Measurements from ENCODE around the gene TMUB2.
"Not testable (repeated sequence)": the region's sequence is repeated elsewhere in the genome, so short reads cannot be mapped to it uniquely, and the experiment has no call there.

Gene TMUB2

DNA sequence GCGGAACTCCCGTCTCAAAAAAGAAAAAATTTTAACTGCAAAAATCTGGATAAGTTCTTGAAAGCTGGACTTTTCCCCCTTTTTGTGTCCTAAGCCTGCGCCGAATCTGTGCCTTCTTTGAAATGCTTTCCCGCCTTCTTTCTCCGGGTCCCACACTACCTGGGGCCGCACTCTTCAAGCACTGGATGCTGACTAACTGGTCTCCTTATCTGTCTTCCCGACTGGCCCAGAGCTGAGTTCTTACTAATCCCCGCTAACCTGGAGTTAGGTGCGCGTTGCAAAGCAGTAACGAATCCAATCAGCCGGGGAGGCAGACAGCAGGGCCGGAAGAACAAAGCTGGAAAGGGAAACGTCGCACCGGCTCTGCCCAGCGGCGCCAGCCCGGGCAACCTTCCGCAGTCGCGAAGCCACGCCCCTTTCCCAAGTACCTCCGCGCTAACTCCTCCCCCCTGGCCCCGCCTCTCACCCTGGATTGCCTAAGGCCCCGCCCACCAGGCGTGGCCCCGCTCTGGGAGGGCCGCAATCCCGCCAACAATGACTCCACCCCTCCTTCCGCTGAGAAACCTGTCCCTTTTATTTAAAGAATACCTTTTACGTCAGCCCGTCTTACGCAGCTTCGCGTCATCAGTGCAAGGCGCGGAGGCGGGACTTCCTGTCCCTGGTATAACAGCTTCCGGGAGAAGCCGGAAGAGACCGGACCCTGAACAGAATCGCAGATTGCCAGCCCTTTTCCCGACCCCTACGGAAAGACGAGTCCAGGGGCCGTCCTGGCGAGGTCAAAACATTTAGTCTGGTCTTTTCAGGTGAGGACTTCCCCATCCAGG lies at the start of gene TMUB2:
Gene TMUB2 (plus strand): TSS at position 666 of the 824 bp plus-strand sequence. CDS start 737 bp downstream, outside the sequence.
- DNase-seq (ENCODE audit: low read depth, low spot score) = peak; percentile 100

DNA sequence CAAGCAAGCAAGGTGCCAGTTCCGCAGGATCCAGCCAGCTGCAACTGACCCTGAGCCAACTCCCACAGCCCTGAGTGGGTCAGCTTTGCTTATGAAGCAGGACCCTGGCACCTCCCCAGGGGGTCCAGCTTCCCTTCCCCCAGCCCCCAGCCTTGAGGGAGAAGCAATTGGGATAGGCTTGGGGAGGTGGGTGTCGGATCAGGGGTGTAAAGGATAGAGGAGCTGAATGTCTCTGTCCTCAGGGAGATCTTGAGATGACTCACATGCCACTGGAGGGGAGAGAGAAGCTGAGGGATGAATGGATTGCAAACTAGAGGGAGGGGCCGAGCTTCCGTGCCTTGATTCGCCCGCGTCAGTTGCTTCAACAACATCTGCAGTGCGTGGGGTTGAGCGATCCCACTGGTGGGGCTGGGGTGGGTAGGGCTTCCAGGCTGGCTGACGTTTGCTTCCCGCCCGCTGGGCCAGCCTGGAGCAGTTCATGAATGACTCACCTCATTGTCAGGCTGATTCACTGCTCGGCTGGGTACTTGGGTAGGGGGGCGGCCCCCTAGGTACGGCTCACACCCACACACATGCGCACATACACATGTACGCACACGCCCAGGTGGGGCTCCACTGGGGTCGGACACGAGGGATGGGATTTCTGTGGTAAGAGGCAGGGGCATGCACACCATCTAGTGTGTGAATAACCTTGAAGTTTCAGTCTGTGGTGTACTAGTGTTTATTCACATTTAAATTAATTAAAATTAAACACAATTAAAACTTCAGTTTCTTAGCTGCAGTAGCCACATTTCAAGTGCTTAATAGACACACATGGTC lies 48.7 kb upstream of the TMUB2 start:
- peak; percentile 99 for DNase-seq (ENCODE audit: low read depth, low spot score)

DNA sequence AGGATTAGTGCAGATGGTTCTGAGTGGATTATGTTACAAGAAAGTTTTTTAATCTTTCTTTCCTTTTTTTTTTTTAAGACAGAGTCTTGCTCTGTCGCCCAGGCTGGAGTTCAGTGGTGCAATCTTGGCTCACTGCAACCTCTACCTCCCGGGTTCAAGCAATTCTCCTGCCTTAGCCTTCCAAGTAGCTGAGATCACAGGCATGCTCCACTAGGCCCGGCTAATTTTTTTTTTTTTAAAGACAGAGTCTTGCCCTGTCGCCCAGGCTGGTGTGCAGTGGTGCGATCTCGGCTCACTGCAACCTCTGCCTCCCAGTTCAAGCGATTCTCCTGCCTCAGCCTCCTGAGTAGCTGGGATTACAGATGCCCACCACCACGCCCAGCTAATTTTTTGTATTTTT lies 42.9 kb upstream of the TMUB2 start:
- DNase-seq (ENCODE audit: low read depth, low spot score) = not testable (repeated sequence)

DNA sequence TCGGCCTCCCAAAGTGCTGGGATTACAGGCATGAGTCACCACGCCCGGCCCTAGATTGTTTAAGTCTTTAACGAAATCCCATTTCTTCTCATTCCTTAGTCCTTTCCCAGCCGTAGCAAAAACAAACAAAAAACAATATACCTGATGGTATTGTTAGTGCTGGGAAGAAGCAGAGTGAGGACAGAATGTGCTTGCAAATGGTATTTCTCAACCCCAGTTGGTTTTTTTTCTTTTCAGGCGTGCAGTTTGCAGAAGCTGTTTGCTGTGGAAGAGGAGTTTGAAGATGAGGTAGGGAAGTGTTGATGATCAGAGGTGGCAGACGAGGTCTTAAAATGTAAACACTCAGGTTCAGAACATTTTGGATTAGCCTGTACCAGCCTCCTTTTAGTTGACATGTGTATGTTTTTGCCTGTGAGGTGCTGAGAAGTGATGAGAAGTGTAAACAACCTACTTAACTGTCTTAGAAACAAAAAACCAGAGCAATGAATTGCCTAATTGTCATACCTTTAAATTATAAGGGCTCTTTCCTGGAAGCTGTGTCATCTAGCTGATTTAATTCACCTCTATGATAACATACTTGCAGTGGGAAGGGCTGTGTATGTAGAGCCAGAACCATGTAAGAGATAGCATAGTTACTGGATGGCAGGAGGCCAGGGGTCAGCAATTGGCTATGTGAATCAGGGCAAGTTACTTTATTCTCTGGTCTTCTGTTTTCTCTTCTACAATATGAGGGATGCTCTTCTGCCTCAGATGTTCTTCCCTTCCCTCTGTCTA lies 41.6 kb upstream of the TMUB2 start:
- DNase-seq (ENCODE audit: low read depth, low spot score) = no peak

DNA sequence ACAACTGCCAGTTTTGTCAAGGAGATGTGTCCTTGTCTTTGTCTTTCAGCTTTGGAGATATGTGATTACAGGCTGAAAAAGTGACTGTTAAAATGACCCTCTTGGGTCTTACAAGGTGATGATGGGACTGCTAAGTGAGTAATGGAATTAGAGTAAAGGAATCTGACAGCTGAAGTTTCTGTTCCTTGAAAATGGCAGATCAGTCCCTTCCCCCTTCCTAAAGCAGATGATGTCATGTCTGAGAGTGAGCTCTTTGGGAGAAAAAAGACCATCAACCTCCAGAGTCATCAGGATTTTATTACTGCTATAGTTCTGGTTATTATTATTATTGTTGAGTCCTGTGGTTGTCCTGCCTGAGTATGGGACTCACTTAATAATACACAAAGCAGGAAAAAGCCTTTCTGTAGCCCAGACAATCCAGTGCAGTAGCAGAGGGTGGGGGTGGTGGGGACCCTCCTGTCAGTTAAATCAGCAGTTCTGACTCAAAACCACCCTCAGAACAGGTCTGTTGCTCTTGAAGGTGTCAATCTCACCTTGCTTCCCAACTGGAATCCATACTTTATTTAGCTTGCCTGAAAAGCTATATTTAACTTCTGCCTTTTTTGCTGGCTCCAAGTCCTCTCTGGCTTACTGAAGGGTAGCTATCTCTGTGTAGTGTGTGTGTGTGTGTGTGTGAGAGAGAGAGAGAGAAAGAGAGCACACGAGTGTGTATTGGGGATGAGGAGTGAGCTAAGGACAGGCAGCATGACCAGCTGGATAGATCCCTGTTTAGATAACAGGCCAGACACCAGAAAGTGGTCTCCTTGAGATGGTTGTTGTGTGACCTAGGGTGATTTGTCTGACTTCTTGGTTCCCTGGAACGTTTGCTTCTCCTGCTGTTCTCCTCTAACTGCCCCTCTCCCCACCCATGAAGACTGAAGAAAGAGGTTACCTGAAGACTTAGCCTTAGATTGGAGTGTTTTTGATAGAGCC lies 40.1 kb upstream of the TMUB2 start:
- no peak for DNase-seq (ENCODE audit: low read depth, low spot score)

DNA sequence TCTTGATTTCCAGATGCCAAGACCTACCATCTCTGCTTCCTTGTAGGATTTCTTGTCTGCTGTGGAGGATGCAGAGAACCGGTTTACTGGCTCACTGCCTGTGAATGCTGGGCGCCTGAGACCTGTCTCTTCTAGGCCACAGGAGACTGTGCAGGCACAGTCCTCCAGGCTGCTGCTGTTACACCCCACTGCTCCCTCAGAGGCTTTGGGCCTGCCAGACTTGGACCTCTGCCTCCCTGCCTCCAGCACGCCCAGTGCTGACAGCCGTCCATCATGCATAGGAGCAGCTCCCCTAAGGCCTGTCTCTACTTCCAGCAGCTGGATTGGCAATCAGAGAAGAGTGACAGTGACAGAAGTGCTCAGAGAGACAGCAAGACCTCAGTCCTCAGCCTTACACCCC lies 39.0 kb upstream of the TMUB2 start:
- no peak for DNase-seq (ENCODE audit: low read depth, low spot score)

DNA sequence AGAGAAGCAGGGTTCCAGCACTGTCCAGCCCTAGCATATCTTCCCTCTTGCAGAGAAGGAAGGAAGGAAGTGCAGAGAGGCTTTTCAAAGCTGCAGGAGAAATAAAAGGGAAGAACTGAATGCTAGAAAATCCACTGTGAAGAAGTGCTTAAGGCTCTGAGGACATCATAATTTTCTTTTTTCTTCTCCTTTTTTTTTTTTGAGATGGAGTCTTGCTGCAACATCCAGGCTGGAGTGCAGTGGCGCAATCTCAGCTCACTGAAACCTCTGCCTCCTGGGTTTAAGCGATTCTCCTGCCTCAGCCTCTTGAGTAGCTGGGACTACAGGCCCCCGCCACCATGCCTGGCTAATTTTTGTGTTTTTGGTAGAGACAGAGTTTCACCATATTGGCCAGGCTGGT lies 37.7 kb upstream of the TMUB2 start:
- not testable (repeated sequence) for DNase-seq (ENCODE audit: low read depth, low spot score)

DNA sequence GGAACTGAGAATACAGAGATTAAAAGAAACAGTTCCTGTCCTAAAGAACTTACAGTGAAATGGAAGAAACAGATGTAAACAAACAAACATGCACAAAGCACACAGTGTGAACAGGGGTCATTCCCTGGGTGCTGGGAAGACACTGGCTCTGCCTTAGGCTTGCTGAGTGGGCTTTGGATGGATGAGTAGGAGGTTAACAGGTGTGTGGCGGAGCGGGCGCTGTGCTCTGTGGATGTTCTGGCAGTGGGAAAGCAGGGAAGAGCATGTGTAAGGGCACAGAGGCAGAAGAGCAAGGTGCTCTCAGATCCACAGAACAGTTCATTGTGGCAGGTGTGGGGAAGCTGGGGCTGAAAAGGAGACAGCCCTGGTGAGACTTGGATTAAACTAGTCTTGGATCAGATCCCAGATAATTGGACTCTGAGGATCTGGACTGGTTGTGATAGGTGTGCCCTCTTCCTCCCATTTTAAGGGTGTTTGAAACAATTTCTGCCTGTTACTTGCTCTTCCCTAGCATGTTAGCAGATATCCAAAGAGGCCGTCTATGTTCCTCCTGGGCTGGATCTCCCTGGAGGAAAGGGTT lies 36.9 kb upstream of the TMUB2 start:
- no peak for DNase-seq (ENCODE audit: low read depth, low spot score)

DNA sequence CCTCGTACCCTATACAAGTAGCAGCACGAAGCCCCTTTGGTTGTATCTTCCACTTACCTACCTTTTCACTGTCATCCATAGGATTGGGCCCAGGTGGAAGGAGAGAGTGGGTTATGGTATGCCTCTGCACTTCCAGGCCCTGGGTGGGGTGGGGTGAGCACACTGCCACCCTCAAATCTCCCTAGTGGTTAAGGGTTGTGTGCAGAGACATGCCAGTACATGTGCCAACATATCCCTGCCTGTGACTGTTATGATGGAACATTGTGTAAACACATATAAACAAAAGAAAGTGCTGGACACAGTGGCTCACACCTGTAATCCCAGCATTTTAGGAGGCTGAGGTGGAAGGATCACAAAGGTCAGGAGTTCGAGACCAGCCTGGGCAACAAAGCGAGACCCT lies 33.9 kb upstream of the TMUB2 start:
- DNase-seq (ENCODE audit: low read depth, low spot score) = no peak

DNA sequence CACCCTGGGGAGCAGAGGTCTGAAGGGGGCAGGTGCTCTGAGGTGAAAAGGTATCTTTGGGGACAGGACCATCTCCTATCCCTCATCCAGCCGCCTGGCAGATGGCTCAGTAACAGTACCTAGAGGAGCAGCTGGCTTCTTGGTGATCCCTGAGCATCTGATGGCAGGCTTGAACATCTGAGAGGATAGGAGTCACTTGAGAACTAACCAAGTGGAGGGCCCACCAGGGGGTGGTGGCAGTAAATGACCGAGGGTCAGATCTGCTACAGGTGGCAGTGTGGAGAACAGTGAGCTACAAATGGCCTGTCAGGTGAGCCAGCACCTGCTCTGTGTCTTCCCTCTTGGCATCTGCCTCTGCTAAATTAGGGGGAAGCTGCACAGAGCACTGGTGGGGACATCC lies 31.3 kb upstream of the TMUB2 start:
- no peak for DNase-seq (ENCODE audit: low read depth, low spot score)

DNA sequence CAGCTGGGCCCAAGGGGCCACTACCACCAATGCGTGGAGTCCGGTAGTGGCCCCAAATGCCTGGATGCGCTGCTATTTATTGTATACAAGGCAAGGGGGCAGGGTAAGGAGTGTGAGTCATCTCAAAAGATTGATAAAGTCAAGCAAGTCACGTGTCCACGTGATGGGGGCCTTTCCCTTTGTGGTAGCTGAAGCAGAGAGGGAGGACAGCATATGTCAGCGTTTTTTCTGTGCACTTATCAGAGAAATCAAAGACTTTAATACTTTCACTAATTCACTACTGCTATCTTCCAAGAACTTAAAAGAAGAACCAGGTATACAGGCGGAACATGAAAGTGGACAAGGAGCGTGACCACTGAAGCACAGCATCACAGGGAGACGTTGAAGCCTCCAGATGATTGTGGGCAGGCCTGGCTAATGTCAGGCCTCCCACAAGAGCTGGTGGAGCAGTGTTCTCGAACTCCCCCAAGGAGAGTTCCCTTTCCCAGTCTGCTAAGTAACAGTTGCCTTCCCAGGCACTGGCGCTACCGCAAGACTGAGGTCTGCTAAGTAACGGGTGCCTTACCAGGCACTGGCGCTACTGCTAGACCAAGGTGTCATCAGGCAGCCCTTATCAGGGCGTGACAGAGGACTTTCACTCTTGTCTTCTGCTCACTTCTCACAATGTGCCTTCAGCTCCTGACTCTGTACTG lies 27.1 kb upstream of the TMUB2 start:
- DNase-seq (ENCODE audit: low read depth, low spot score) = no peak

DNA sequence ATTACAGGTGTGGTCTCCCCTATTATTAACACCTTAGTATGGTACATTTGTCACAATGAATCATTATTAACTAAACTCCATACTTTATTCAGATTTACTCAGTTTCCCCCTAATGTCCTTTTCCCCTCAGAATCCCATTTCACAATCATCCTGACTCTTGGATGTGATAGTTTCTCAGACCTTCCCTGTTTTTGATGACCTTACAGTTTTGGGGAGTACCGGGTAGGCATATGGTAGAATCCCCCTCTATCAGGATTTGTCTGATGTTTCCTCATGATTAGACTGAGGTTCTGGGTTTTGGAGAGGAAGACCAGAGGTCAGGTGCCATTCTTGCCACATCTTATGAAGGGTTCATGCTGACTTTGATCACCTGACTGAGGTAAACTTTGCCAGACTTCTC lies 22.3 kb upstream of the TMUB2 start:
- DNase-seq (ENCODE audit: low read depth, low spot score) = no peak

DNA sequence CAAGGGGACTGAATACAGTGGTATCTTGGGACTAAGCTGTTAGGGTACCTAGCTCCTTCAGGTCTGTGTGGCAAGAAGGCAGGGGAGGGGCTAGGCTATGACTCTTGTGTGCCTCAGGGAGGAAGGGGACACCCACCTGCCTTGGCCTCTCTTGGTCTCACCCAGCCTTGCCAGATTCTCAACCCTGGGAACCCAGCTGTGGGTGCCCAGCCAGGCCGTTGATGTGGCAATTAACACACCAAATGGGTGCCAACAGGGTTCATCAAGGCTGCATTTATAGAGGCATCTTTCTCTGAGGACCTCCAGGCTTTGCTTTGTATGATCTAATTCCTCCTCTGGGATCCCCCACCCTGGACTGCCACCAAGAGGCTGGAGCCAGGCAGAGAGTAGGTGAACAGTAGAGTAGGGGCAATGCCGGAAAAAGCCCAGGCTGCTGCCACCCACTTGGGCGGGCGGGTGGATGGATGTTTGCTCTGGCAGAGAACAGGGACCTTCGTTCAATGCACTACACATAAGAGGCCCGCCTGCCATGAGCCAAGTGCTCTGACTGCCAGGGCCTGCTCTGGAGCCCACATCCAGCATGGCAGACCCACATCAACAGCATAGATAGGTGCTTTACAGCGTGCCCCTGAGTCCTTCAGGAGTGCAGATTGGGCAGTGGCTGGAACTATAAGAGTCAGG lies 19.5 kb upstream of the TMUB2 start:
- no peak for DNase-seq (ENCODE audit: low read depth, low spot score)

DNA sequence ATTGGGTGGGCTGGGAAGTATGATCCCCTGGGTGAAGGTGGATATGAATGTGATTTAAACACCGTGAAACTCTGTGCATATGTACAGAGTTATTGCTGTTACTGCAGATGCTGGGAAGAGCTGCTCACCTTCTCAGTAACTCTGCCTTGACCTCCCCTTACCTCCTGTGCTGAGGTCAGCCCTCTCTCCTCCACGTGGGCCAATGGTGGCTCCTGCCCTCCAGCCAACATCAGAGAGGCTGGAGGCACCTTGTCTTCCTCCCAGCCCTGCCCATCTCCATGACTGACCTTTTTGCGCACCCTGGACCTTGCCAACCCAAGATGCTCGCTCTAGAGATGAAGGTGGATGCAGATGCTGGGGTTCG lies 16.7 kb upstream of the TMUB2 start:
- no peak for DNase-seq (ENCODE audit: low read depth, low spot score)

DNA sequence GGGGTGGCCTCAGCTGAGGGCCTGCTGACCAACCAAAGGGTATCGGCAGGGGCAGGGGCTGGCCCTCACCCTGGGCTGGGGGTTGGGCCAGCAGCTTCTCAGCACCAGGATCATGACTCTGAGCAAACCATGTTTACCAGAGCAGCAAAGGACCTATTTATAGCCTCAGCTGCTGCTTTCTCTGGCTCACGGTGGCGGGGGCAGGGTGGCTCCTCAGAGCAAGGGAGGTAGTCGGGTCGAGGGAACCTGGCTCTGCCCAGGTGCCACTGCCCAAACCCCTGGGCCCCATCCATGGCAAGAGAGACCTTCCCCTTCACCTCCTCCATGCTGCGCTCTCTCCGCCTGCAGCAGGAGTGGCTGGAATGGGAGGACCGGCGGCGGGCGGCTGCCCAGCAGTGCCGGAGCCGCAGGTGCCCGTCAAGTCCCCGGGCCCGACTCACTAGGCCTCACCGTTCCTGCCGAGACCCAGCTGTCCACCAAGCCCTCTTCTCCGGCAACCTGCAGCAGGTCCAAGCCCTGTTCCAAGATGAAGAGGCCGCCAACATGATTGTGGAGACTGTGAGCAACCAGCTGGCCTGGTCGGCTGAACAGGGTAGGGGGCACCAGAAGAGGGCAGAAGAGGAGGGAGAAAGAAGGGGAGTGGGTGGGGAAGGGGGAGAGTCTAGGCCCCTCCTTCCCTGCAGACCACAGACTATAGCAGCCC lies 16.1 kb upstream of the TMUB2 start, which contains the start of gene ASB16:
Gene ASB16 (plus strand): TSS at position 206 of the 703 bp plus-strand sequence. CDS start 86 bp downstream, at position 292.
- peak; percentile 59 for DNase-seq (ENCODE audit: low read depth, low spot score)

DNA sequence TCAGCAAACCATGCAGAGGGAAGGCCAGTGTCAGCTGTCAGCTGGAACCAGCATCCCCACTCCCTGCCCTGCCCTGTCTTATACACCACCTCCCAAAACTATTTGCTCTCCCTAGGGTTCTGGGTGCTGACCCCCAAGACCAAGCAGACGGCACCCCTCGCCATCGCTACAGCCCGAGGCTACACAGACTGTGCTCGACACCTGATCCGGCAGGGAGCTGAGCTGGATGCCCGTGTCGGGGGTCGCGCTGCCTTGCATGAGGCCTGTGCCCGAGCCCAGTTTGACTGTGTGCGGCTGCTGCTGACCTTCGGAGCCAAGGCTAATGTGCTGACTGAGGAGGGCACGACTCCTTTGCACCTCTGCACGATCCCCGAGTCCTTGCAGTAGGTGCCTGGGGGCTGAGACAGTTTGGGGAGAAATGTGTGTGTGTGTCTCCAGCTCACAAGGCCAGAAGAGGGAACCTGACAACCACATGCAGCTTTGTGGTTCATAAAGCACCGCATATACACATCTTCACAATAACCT lies 14.8 kb upstream of the TMUB2 start:
- DNase-seq (ENCODE audit: low read depth, low spot score) = no peak

DNA sequence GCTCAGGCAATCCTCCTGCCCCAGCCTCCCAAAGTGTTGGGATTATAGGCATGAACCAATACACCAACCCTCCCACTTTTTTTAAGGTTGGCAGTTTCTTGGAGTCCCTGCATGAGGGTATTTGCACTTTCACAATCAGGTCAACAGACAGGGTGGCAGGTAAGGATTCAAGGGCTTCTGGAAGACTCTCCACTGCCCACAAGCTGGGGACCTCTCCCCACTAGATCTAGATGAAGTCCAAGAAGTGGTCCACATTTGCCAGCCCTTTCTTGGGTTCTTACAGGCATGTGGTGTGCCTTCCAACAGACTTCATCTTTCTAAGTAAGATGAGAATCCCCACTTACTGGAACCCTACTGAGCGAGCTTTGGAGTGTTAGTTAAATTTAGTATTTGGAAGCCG lies 12.3 kb upstream of the TMUB2 start:
- DNase-seq (ENCODE audit: low read depth, low spot score) = no peak

DNA sequence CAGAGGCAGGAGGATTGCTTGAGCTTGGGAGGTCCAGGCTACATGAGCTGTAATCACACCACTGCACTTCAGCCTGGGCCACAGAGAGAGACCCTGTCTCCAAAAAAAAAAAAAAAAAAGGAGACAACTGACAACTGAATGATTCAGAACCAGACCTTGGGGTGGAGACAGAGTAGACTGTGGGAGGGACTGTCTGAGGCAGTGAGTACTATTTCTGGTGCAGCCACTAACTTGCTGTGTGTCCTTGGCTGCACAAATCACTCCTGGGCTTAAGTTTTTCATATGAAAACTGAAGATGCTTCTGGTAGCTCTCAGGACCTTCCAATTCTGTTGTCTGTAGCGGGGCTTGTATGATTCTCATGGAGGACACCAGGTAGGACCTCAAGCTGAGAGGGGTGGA lies 10.5 kb upstream of the TMUB2 start:
- no peak for DNase-seq (ENCODE audit: low read depth, low spot score)
